A673 (cell line): ENCODE data around the gene SLC2A8.

Experiments used
- CTCF ChIP-seq: fragments of 300-800, 200-600 bp; sonication (generic); conservative IDR thresholded peaks from 2 replicates; pipeline ENCODE4 v1.5.1; 2017; ENCODE audit warnings: low read depth, mild to moderate bottlenecking, antibody characterized with exemption, low read length, moderate library complexity, mixed read lengths
- EZH2 ChIP-seq: fragments of 200-600 bp; sonication (generic); IDR thresholded peaks from 2 replicates; pipeline ENCODE4 v1.6.1; 2017; ENCODE audit warnings: borderline replicate concordance, low read depth, mild to moderate bottlenecking, mixed read lengths, antibody characterized with exemption, low read length; ENCODE audit not compliant: poor library complexity, severe bottlenecking

GRCh38 chr9:127386249-127386648 lies 10.7 kb upstream of the SLC2A8 start:
- TF ChIP-seq CTCF, result no peak
- no peak for TF ChIP-seq EZH2
